Measurements from ENCODE around the gene ACSM6. TPM values are rescaled to one million over a fixed set of nuclear protein-coding genes. Genes with fewer than 3 reads are reported as not detected.

The ACSM6 gene
- total and polyA plus RNA-seq, 8 donors, result 0.51 to 4.3 (median 1.6) TPM

DNA sequence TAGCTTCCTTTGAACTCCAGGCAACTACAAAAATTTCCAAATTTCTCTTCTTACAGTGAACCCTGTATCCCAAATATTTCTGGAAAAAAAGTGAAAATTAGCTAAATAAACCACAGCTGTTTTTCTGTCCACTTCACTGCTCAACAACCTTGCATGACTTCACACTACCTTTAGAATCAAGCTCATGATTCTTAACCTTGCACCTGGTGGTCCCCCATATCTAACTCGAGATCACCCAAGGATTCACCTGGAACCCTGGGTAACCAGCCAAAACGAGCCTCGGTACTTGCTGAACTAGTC is 49.2 kb downstream of the ACSM6 start:
- FAIRE-seq, result no peak
- intact Hi-C loops (cut with DNase I), result loop anchor here in 2 of 3 donors (10.0 kb wide), 2 partner anchors 118 to 122 kb away; no protein-coding TSS in a partner anchor
- Histone ChIP-seq H3K4me3 (no peak overlapping the region), H3K9me3 (no peaks in the 10 kb centered on the region), H3K27me3 (no peaks in the 10 kb centered on the region), H3K36me3 (peaks cover 0 to 10% (median 0%) of the 10 kb centered on the region in 3 donors), H3K4me1 (peaks cover 0 to 12% (median 0%) of the 10 kb centered on the region in 3 donors), H3K27ac (no peak overlapping the region)
- TF ChIP-seq, protein P1, sequence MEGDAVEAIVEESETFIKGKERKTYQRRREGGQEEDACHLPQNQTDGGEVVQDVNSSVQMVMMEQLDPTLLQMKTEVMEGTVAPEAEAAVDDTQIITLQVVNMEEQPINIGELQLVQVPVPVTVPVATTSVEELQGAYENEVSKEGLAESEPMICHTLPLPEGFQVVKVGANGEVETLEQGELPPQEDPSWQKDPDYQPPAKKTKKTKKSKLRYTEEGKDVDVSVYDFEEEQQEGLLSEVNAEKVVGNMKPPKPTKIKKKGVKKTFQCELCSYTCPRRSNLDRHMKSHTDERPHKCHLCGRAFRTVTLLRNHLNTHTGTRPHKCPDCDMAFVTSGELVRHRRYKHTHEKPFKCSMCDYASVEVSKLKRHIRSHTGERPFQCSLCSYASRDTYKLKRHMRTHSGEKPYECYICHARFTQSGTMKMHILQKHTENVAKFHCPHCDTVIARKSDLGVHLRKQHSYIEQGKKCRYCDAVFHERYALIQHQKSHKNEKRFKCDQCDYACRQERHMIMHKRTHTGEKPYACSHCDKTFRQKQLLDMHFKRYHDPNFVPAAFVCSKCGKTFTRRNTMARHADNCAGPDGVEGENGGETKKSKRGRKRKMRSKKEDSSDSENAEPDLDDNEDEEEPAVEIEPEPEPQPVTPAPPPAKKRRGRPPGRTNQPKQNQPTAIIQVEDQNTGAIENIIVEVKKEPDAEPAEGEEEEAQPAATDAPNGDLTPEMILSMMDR (IDR thresholded peaks at IDR 0.05), result no peak
- 55 to 56% methylated on average over 3 of the region's 3 CpGs for WGBS, 2 donors
- no peak for ATAC-seq
- DNase-seq, result no peak

DNA sequence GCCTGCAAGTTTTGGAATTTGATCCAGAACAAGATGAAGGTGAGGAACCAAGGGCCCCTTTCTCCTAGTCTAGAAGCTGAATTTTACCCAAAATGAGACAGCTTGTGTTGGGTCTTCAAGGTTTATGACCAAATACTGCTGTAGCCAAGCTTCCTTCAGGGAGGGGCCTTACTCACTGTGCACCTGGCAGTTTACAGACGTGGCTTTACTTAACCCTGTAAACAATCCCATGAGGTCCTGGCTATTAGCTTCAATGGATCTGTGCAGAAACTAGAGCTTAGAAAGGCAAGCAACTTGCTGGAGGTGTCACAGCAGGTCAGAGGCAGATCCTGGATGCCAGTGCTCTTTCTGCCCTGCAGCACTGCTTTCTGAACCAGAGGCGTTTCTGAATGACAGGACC is 50.1 kb downstream of the ACSM6 start:
- intact Hi-C loops (cut with DNase I), result loop anchor here in 2 of 3 donors (10.0 kb wide), 2 partner anchors 119 to 121 kb away; no protein-coding TSS in a partner anchor
- no peaks in the 10 kb centered on the region for H3K27me3 ChIP-seq
- TF ChIP-seq, protein P1 (IDR thresholded peaks at IDR 0.05), result no peak
- FAIRE-seq (no peak), ATAC-seq (no peak), DNase-seq (no peak)
- peaks cover 0 to 12% (median 0%) of the 10 kb centered on the region in 3 donors for H3K4me1 ChIP-seq
- H3K27ac ChIP-seq, result no peak overlapping the region
- 87% methylated on average over 2 of the region's 2 CpGs for WGBS, 2 donors
- no peaks in the 10 kb centered on the region for H3K9me3 ChIP-seq
- no peak overlapping the region for H3K4me3 ChIP-seq
- H3K36me3 ChIP-seq, result peaks cover 0 to 7% (median 0%) of the 10 kb centered on the region in 3 donors

DNA sequence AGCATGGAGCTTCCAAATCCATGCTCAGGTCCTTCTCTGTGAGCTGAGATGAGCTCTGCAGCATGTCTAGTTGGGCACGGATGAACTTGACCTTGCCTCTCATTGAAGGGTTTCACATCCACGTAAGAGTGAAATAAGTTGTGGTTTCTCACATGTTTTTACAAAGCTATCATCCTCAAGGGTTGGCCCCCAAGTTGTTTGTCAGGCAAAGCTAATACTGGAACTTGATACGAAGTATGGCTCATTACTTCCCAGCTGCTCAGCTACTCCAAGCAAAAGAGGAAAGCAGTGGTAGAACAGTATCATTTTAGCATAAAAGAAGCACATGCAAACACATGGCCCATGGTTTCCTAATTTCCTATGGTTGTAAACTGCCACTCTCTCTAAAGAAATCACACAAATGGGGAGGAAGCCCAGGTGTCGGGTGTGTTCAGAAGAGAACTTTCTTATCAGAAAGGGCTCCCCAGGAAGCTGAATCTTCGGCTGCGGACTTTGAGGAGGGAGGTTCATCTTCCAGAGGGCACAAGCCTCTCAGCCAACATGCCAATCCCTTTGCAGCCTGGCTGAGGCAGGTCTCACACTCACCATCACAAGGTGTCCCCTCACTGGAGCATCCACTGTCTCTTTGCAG is 51.5 kb downstream of the ACSM6 start:
- 76 to 89% methylated on average over 6 of the region's 6 CpGs for WGBS, 2 donors
- H3K27me3 ChIP-seq, result no peaks in the 10 kb centered on the region
- H3K36me3 ChIP-seq, result peaks cover 0 to 1% (median 0%) of the 10 kb centered on the region in 3 donors
- H3K4me1 ChIP-seq, result peaks cover 0 to 12% (median 0%) of the 10 kb centered on the region in 3 donors
- H3K27ac ChIP-seq, result no peak overlapping the region
- intact Hi-C loops (cut with DNase I), result loop anchor here (2.0 to 10.0 kb wide), 4 partner anchors 112 to 121 kb away; no protein-coding TSS in a partner anchor
- H3K4me3 ChIP-seq, result no peak overlapping the region
- no peak for FAIRE-seq
- TF ChIP-seq, protein P1 (IDR thresholded peaks at IDR 0.05), result no peak
- H3K9me3 ChIP-seq, result no peaks in the 10 kb centered on the region
- no peak for DNase-seq
- no peak for ATAC-seq

DNA sequence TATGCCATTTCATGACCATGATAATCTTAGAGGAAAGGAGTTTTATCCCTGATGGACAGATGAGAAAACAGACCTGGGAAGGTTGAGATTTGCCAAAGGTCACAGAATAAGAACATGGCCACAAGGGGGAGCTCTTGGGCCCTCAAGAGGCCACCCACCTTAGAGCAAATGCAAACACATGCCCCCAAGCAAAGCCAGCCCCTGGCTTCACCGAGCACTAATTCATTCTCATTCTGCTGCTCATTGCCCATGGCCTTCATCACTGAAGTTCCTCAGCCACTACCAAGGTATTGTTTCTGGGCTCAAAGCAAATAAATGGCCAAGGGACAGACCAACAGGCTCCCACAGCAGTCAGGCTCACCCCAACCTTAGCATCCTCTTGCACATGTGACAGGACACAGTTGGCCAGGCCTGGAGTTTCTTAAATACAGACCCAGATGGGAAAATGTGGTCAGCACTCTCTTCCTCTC is 52.6 kb downstream of the ACSM6 start:
- ATAC-seq, result peak; percentile 52 to 82 (median 72)
- 7 to 13% methylated on average over 1 of the region's 1 CpG for WGBS, 2 donors
- peaks cover 0 to 12% (median 0%) of the 10 kb centered on the region in 3 donors for H3K4me1 ChIP-seq
- intact Hi-C loops (cut with DNase I), result loop anchor here (2.0 to 10.0 kb wide), 4 partner anchors 111 to 122 kb away; no protein-coding TSS in a partner anchor
- no peaks in the 10 kb centered on the region for H3K36me3 ChIP-seq
- no peak overlapping the region for H3K4me3 ChIP-seq
- DNase-seq, result peak in 5 of 6 donors; percentile 38 to 82 (median 65)
- TF ChIP-seq, protein P1 (IDR thresholded peaks at IDR 0.05), result peak; percentile 60 to 83 (median 79)
- FAIRE-seq, result no peak
- H3K27me3 ChIP-seq, result no peaks in the 10 kb centered on the region
- peak overlapping the region in 2 of 4 donors; percentile 39 to 46 for H3K27ac ChIP-seq
- no peaks in the 10 kb centered on the region for H3K9me3 ChIP-seq

Measured in pancreas (tissue), 10 donors.